Measurements from ENCODE around the gene GTF2H1.

- TF ChIP-seq ZNF664 (tag by site-specific recombination; IDR thresholded peaks at IDR 0.05) (no peak), ZNF404 (tag by site-specific recombination; IDR thresholded peaks at IDR 0.05) (no peak)
Measured at GRCh38 chr11:18309691-18310090, 12.7 kb upstream of the GTF2H1 start.

All from HEK293 (cell line).